Raji (cell line): ENCODE results near the gene NID1.

Experiments
- POLR2A ChIP-seq: IDR thresholded peaks from 2 replicates; pipeline ENCODE4 v1.6.1; 2011; ENCODE audit warnings: low read depth, low read length, control low read depth; ENCODE audit not compliant: insufficient read depth

The NID1 gene

GRCh38 chr1:236002572-236002971, 62.3 kb downstream of the NID1 start:
- TF ChIP-seq POLR2A, result no peak

DNA sequence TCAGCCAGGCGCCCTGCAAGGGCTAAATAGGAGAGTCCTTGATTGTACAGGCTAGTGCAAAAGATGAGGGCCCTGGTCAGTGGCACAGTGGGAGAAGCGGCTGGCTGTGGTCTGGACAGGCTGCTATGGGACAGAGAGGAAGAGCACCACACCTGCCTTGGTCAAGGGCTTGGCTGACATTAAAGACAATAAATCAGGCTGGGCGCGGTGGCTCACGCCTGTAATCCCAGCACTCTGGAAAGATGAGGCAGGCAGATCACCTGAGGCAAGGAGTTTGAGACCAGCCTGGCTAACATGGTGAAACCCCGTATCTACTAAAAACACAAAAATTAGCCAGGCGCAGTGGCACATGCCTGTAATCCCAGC, 62.9 kb downstream of the NID1 start:
- TF ChIP-seq POLR2A, result no peak

- no peak for TF ChIP-seq POLR2A
These were observed 64.1 kb downstream of the NID1 start for GRCh38 chr1:236000781-236001180.

DNA sequence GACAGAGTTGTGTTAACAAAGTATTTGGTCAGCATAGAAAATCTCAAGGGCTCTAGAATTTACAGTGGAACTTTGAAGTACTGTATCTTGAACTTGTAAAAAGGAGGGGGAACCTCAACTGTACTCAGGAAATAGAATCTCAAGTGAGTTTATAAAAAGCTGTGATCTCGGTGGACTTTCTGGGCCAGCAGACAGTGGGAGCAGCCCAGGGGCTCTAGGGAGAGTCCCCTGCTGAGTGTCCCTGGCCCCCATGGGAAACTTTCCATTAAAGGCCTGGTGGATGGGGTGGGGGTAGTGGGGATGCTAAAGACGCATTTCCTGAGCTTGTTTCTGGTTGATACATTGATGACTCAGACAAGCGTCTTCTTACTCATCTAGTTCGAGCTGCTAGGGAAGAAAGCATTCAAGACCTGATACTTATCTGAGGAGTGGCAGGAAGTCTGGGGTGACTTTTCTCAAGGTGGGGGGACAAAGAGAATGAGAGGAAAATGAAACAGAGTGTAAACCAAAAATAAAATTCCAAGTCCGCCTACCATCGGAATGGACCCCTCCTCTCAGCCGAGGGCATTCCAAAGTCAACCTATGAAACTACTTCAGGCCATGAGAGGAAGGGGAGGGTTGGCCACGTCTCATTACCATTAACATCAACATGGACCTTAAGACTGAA, 65.5 kb downstream of the NID1 start:
- TF ChIP-seq POLR2A, result no peak

- TF ChIP-seq POLR2A, result no peak
These were observed 66.1 kb downstream of the NID1 start for GRCh38 chr1:235998812-235999211.

GRCh38 chr1:235997931-235998330, 67.0 kb downstream of the NID1 start:
- no peak for TF ChIP-seq POLR2A

GRCh38 chr1:235997049-235997448, 67.8 kb downstream of the NID1 start:
- no peak for TF ChIP-seq POLR2A

- no peak for TF ChIP-seq POLR2A
These were observed 68.7 kb downstream of the NID1 start for GRCh38 chr1:235996048-235996785.

DNA sequence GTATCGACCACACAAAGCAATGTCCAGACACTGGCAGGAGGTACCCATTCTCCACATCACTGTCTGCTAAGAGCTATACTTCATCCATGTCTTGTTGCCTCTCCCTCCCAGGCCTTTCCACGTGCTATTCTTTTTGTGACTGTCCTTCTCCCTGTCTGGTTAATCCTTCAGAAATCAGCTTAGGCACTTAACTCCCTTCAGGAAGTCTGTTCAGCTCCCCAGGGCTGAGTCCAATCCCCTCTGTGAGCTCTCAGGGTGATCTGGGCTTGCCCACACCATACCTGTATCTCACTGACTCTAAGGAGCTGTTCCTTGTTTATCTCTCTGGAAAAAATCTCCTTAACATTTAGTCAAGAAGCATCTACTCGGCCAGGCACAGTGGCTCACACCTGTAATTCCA, 69.4 kb downstream of the NID1 start:
- no peak for TF ChIP-seq POLR2A

DNA sequence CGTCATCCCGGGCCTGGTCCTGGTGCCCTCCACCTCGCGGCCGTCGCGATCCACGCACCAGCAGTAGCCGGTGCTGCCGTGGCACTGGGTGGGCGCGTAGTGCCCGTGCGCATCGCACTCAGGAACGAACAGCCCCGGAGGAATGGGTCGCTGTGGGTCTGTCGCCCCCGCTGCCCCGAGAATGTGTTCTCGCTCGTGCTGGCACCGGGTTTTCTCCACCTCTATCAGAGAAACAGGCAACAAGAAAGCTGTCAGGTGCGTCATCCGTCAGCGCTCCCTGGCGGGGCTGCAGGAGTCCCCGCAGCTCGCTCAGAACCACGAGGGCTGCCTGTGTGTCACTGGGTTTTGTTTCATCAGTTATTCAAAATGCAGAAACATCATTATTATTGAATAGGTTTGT, 71.2 kb downstream of the NID1 start:
- TF ChIP-seq POLR2A, result no peak

DNA sequence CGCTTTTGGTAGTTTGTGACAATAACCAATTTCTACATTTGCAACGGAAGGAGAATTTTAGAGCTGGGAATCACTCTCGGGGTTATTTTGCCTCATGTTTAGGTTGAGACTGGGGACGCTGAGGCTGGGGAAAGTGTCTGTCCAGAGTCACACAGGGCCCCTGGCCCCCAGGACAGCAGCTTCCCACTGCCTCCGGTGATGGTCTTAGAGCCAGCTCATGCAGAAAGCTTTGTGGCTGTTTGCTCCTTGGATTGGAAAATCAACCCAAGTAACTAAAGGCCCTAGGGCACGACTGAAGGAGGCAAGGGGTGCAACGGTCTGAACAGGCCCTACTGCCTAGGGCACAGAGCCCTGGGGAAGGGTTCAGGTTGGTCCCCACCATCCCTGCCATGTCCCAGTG, 72.0 kb downstream of the NID1 start:
- TF ChIP-seq POLR2A, result no peak

DNA sequence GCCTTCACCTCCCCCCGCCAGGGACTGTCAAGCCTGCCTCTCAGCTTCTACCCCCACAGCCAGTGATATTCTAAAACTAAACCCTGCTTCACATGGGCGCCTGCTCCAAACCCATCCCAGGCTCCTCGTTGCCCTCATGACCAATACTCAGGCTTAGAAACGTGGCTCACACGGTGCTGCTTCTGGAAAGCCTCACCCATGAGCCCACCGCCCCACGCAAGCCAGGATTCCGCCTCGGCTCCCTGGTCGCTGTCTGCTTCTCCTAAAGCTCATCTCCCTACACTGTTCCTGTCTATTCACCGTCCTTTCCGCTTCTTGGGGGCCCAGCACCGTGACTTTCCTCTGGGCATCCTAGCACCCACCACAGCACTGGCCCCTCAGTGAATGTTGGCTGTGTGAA, 72.5 kb downstream of the NID1 start:
- no peak for TF ChIP-seq POLR2A

DNA sequence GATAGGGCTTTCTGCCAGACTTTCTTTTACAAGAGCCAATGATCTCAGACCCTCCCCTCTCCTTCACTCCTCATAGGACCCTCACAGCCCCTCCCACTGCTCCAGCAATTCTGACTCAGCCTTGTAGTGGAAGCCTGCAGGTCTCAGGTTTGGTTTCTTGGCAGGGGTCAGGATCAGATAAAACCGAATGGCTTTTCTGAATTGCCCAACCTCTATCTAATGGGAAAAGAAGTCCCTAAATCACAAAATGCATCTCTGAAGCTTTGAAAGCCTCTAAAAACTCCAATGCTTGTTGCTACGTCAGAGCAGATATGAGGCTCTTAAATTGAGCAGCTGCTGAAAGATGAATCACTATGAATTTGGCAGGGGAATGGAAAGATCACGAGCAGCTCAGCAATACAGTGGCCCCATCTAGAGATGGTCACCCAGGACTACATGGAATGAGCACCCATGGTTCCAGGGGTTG, 74.5 kb downstream of the NID1 start:
- no peak for TF ChIP-seq POLR2A

GRCh38 chr1:235989105-235989504, 75.8 kb downstream of the NID1 start:
- no peak for TF ChIP-seq POLR2A

- no peak for TF ChIP-seq POLR2A
These were observed 78.0 kb downstream of the NID1 start for GRCh38 chr1:235986869-235987268.

DNA sequence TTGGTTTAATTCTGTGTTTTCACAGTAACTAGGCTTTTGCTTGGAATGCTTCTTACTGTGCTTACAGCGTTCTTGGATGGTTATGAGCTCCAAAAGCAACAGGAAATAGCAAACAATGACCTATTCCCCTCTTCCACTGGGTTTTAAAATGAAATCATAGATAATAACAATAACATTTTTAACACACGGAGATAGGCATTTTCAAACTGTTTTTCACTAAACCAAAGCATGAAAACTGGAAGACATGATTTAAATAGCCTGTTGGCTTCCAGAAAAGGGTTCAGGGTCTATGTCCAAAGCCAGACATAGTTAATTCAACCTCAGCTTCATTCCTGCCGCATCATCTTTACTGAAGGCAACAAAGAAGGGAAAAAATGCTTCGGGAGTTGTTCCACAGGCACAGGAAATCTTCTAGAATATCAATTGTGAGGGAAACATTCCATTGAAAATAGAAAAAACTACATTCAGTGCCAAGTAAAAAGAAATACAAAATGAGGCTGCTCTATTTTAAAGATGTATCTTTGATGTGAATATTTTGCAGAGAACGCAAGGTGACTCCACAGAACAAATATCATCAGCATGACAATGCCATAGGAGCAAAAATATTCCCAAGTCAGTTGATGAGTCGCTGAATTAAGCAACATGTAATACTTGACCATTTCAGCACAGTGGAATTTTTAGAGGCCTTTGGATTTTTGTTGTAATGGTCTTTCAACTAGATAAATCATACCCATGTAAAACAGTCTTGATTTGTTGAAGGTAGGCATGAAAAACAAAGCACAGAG, 80.7 kb downstream of the NID1 start:
- no peak for TF ChIP-seq POLR2A

DNA sequence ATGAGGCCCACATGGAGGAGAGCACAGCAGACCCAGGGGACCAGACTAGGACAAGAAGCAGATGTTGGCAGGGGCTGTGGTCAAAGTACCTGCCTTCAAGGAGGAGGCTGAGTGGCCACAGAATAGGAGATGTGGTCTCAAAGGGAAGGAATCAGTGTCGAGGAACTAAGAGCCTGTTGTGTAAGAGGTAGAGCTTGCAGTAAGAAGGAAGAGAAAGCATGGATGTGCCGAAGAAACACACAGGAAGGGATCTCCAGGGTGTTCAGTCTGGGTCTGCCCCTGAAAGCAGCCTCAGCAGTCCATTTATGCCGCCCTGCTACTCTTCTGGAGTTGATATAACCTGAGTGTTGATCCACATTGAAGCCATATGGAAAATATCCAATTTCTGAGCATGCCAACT, 83.9 kb downstream of the NID1 start:
- no peak for TF ChIP-seq POLR2A
